Keratinocyte (primary cell): ENCODE data around the gene IFITM5. TPM values are rescaled to one million over a fixed set of nuclear protein-coding genes. Genes with fewer than 3 reads are reported as not detected.

Experiments used
- DNase-seq: peaks from one replicate; pipeline ENCODE4 v3.0.0-alpha.2; 2011; ENCODE audit warnings: low read depth, missing footprints, low spot score
- FAIRE-seq: peaks from 2 replicates; lab custom pipeline; 2011; peaks lifted over from hg19 to GRCh38; lab: Jason Lieb, UNC
- H2AFZ ChIP-seq: 2 replicates; pipeline ENCODE4 v1.6.0; 2012; ENCODE audit warnings: low read length, control low read depth, inconsistent platforms; ENCODE audit not compliant: control insufficient read depth
- H3K27ac ChIP-seq: 2 replicates; pipeline ENCODE4 v1.5.1; 2011; ENCODE audit warnings: low read length; ENCODE audit not compliant: control insufficient read depth, insufficient read depth
- H3K27me3 ChIP-seq: 3 replicates; pipeline ENCODE4 v1.6.0; 2011; ENCODE audit warnings: low read length; ENCODE audit not compliant: control insufficient read depth, insufficient read depth; ENCODE audit errors: extremely low read depth
- H3K36me3 ChIP-seq, 2 experiments: 2 replicates in 1 of 2; 3 replicates in 1 of 2; pipeline ENCODE4 v1.5.1; 2011; ENCODE audit warnings: low read length in 2 of 2, mild to moderate bottlenecking in 1 of 2; ENCODE audit not compliant: control insufficient read depth in 2 of 2, insufficient read depth in 2 of 2; ENCODE audit errors: extremely low read depth in 1 of 2
- H3K4me1 ChIP-seq: 3 replicates; pipeline ENCODE4 v1.5.1; 2011; ENCODE audit warnings: low read length; ENCODE audit not compliant: control insufficient read depth, insufficient read depth; ENCODE audit errors: extremely low read depth
- H3K4me2 ChIP-seq: 3 replicates; pipeline ENCODE4 v1.6.0; 2011; ENCODE audit warnings: low read depth, low read length; ENCODE audit not compliant: control insufficient read depth, insufficient read depth; ENCODE audit errors: extremely low read depth
- H3K4me3 ChIP-seq, 3 experiments: fragments of 200-600 bp in 1 of 3; sonication (generic) in 1 of 3; 2 replicates in 2 of 3; 3 replicates in 1 of 3; pipeline ENCODE4 v1.5.1; 2011 to 2016; ENCODE audit warnings: low read length in 3 of 3, mild to moderate bottlenecking in 3 of 3, control low read depth in 2 of 3, inconsistent platforms in 1 of 3, low read depth in 1 of 3, mixed read lengths in 1 of 3, mixed run types in 1 of 3, moderate library complexity in 1 of 3; ENCODE audit not compliant: control insufficient read depth in 2 of 3, insufficient read depth in 2 of 3; ENCODE audit errors: extremely low read depth in 1 of 3
- H3K79me2 ChIP-seq: 2 replicates; pipeline ENCODE4 v1.6.0; 2012; ENCODE audit warnings: low read length; ENCODE audit not compliant: control insufficient read depth, insufficient read depth
- H3K9ac ChIP-seq: 3 replicates; pipeline ENCODE4 v1.6.0; 2011; ENCODE audit warnings: low read length; ENCODE audit not compliant: control insufficient read depth, insufficient read depth; ENCODE audit errors: extremely low read depth
- H3K9me1 ChIP-seq: 3 replicates; pipeline ENCODE4 v1.6.0; 2011; ENCODE audit warnings: low read length; ENCODE audit not compliant: control insufficient read depth, insufficient read depth; ENCODE audit errors: extremely low read depth
- H3K9me3 ChIP-seq: 2 replicates; pipeline ENCODE4 v1.5.1; 2012; ENCODE audit warnings: low read depth, low read length; ENCODE audit not compliant: control insufficient read depth
- H4K20me1 ChIP-seq: 3 replicates; pipeline ENCODE4 v1.6.0; 2011; ENCODE audit warnings: low read length; ENCODE audit not compliant: control insufficient read depth, insufficient read depth; ENCODE audit errors: extremely low read depth
- EZH2 ChIP-seq: IDR thresholded peaks from one replicate; pipeline ENCODE4 v1.6.1; 2012; ENCODE audit warnings: inconsistent platforms, mild to moderate bottlenecking, low read length, moderate library complexity
- dilution Hi-C: fragments of 300-500 bp; cut with MboI; formaldehyde crosslinking; loops from one replicate; pipeline ENCODE4 v1.7.0; 2020; ENCODE audit warnings: low sequenced_read_pairs; ENCODE audit not compliant: extremely low pct_ligation_motif_present
- polyA plus RNA-seq, 5 experiments: library from polyadenylated mRNA; depleted of rRNA in 3 of 5; stranded (reverse) in 3 of 5; stranded (forward) in 1 of 5; unstranded in 1 of 5; fragments of >200 nt; gene quantifications; 1 replicate in 1 of 5; 2 replicates in 3 of 5; 3 replicates in 1 of 5; pipeline versions ENCODE4 v1.2.1 to v1.2.3, GENCODE V29; 2011 to 2012; ENCODE audit warnings: missing spikeins in 2 of 5, low read depth in 1 of 5, low replicate concordance in 1 of 5
- TF ChIP-seq, protein P1 (sequence below), 3 experiments: IDR thresholded peaks in 1 of 3; conservative IDR thresholded peaks in 1 of 3; optimal IDR thresholded peaks in 1 of 3; 2 replicates in 2 of 3; 3 replicates in 1 of 3; pipeline versions ENCODE3 to v1.5.1; 2011; ENCODE audit warnings: low read length in 3 of 3, mild to moderate bottlenecking in 3 of 3, moderate library complexity in 2 of 3, control low read depth in 1 of 3, inconsistent platforms in 1 of 3; ENCODE audit not compliant: insufficient read depth in 2 of 3; ENCODE audit errors: extremely low read depth in 1 of 3

Gene IFITM5
- polyA plus RNA-seq, 1 donor (not counting 4 experiments of a cell fraction or from before 2014, with no cell fraction given) = not detected

DNA sequence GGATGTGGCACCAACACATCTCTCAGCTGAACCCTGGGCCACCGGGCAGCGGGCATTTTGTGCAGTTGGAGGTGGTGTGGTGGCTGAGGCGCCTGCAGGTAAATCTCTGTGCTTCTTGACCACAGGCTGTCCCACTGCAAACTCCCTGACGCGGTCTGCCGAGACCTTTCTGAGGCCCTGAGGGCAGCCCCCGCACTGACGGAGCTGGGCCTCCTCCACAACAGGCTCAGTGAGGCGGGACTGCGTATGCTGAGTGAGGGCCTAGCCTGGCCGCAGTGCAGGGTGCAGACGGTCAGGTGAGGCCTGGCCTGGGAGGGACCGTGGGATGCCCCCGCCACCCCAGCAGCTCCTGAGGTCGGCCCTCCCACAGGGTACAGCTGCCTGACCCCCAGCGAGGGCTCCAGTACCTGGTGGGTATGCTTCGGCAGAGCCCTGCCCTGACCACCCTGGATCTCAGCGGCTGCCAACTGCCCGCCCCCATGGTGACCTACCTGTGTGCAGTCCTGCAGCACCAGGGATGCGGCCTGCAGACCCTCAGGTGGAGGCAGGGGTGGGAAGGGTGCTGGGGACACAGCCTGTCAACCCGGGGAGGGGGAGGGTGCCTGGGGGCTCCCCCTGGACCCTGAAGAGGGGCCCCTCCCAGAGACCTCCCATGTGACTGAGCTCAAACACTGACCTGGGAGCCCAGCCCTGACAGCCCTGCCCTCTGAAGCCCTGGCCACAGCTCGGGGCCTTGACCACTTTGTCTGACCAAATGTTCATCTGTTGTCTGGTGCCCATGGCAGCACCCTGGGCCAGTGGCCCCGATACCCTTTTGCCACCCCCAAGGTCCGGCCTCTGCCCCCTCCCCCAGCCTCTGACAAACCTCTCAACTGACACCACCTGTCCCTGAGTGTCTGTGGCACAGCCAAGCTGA is 15.0 kb downstream of the IFITM5 start:
- TF ChIP-seq, protein P1, sequence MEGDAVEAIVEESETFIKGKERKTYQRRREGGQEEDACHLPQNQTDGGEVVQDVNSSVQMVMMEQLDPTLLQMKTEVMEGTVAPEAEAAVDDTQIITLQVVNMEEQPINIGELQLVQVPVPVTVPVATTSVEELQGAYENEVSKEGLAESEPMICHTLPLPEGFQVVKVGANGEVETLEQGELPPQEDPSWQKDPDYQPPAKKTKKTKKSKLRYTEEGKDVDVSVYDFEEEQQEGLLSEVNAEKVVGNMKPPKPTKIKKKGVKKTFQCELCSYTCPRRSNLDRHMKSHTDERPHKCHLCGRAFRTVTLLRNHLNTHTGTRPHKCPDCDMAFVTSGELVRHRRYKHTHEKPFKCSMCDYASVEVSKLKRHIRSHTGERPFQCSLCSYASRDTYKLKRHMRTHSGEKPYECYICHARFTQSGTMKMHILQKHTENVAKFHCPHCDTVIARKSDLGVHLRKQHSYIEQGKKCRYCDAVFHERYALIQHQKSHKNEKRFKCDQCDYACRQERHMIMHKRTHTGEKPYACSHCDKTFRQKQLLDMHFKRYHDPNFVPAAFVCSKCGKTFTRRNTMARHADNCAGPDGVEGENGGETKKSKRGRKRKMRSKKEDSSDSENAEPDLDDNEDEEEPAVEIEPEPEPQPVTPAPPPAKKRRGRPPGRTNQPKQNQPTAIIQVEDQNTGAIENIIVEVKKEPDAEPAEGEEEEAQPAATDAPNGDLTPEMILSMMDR (optimal IDR thresholded peaks at IDR 0.05 in 1 of 3, IDR thresholded peaks at IDR 0.05 in 1 of 3, conservative IDR thresholded peaks at IDR 0.05 in 1 of 3; ENCODE audit: extremely low read depth in 1 of 3, insufficient read depth in 2 of 3, low read length in 3 of 3) = no peak
- no peak for TF ChIP-seq EZH2
- H3K27me3 ChIP-seq = peaks cover 68% of the 10 kb centered on the region
- no peak for DNase-seq

DNA sequence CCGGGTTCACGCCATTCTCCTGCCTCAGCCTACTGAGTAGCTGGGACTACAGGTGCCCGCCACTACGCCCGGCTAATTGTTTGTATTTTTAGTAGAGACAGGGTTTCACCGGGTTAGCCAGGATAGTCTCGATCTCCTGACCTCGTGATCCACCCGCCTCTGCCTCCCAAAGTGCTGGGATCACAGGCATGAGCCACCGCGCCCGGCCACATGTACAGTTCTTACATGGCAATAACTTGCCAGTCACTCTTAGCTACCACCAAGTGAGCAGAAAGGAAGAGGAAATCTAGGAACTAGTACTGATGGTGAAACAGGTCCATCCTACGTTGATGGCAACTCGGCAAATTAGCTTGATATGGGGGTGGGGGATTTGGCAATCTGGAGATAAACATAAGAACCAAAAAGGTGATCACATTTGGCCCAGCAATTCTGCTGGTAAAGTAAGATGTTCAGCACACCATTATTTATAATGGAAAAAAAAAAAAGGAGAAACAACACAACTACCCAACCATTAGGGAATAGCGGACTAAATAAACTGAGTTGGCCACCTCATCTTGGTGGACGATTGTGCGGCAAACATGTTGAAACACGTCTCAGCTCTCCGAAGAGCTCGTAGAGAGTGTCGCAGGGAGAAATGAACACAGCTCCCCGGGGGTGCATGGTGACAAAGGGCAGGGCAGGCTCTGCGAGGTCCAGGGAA is 15.8 kb downstream of the IFITM5 start:
- Histone ChIP-seq H3K9me1 (no peaks in the 10 kb centered on the region), H3K9ac (no peak overlapping the region), H3K27ac (no peak overlapping the region), H3K4me3 (no peak overlapping the region), H3K27me3 (peaks cover 75% of the 10 kb centered on the region), H3K4me2 (no peak overlapping the region), H2AFZ (no peak overlapping the region), H4K20me1 (no peaks in the 10 kb centered on the region), H3K36me3 (no peaks in the 10 kb centered on the region), H3K79me2 (no peaks in the 10 kb centered on the region), H3K4me1 (peaks cover 7% of the 10 kb centered on the region), H3K9me3 (no peaks in the 10 kb centered on the region)
- FAIRE-seq (no peak), DNase-seq (no peak)
- TF ChIP-seq, protein P1 (optimal IDR thresholded peaks at IDR 0.05 in 1 of 3, IDR thresholded peaks at IDR 0.05 in 1 of 3, conservative IDR thresholded peaks at IDR 0.05 in 1 of 3; ENCODE audit: extremely low read depth in 1 of 3, insufficient read depth in 2 of 3, low read length in 3 of 3) = no peak
- no peak for TF ChIP-seq EZH2
- dilution Hi-C loops = no loop called here

More for the DNA sequence above, 15.0 kb downstream of the IFITM5 start:
- no peaks in the 10 kb centered on the region for H3K9me3 ChIP-seq
- H3K9ac ChIP-seq = no peak overlapping the region
- FAIRE-seq = no peak
- H3K9me1 ChIP-seq = no peaks in the 10 kb centered on the region
- no peak overlapping the region for H3K4me2 ChIP-seq
- H3K27ac ChIP-seq = no peak overlapping the region
- no peaks in the 10 kb centered on the region for H3K36me3 ChIP-seq
- no peak overlapping the region for H2AFZ ChIP-seq
- dilution Hi-C loops = no loop called here
- no peaks in the 10 kb centered on the region for H4K20me1 ChIP-seq
- H3K79me2 ChIP-seq = no peaks in the 10 kb centered on the region
- peaks cover 7% of the 10 kb centered on the region for H3K4me1 ChIP-seq
- H3K4me3 ChIP-seq = no peak overlapping the region
